HG03139 (cell line): ENCODE results near the gene PTPRR.

Experiments used
- ATAC-seq: cut with Tn5 transposase; IDR thresholded peaks from one replicate; pipeline ENCODE4 v1.9.1; 2021; ENCODE audit not compliant: unreplicated experiment

PTPRR gene

DNA sequence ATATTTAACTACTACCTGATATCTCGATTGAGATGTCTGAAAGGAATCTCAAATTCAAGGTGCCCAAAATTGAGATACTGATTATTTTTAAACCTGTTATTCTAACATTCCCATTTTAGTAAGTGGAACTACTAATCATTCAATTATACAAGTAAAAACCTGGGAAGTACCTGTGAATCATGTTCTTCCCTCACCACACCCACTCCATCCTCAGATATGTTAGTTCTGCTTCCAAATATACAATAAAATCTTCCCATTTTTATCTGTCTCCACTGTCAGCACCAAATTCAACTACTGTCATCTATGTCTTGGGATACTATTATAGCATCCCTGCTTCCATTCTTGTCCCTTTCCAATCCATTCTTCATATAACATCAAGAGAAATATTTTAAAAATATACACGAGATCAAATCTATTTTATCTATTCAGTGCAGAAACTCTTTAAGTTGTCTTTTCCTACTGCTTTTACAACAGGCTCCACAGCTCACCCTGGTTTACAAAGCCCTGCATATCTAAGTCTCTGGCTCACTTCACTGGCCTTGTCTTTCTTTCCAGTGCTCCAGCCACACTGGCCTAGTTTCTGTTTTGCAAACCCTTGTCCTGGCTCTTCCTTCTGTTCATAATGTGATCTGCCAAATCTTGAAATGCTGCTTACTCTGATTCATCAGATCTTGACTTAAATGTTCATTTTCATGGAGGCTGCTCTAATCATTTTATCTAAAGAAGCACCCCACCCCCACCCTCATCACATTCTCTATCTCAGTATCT is 122.3 kb downstream of the PTPRR start:
- ATAC-seq: no peak

DNA sequence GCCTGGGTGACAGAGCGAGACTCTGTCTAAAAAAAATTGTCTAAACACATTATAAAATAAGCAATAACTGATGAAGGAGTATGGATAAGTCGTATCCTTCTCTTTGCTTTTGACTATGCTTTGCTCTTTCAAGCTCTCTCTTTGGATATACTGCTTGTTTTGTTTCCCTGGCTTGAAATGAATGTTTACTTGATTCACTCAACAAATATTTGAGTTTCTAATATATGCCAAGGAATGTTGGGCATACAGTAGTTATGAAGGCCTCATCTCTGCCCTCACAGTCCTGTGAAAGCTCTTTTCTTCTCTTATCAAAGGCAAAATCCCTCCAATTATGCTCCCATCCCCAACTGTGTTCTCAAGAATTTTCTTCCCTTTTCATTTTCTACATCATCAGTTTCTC is 123.5 kb downstream of the PTPRR start:
- ATAC-seq: no peak

DNA sequence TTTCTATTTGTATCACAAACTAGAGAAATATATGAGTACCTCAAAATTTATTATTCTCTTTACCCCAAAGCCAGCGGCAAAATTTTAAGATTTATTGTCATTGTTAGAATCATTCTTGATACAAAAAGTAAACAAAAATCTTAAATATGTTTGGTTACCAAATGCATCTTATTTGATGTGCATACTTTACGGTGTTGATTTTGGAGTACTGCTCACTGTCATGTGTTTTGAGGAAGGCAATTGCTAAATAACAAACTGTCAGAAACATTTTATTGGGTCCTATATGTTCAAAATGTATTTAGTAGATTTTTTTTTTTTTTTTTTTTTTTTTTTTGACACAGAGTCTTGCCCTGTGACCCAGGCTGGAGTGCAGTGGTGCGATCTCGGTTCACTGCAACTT is 124.9 kb downstream of the PTPRR start:
- no peak for ATAC-seq

DNA sequence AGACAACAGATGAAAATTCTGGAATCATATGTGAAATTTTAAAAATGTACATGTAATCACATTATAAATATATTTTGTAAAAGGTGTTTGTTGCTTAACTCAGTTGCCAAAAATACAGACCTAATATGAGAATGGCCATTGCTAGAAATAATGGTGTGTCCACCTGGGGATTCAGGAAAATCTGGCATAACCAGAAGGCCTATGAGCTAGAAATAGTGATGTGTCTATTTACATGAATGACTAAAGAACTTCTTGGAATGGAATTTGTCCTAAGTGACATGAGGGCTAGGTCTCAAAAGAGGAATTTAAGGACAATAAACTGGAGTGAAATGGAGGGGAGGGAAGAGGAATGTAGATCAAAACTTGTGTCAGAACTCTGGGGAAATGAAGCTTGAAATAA is 126.4 kb downstream of the PTPRR start:
- ATAC-seq: no peak

DNA sequence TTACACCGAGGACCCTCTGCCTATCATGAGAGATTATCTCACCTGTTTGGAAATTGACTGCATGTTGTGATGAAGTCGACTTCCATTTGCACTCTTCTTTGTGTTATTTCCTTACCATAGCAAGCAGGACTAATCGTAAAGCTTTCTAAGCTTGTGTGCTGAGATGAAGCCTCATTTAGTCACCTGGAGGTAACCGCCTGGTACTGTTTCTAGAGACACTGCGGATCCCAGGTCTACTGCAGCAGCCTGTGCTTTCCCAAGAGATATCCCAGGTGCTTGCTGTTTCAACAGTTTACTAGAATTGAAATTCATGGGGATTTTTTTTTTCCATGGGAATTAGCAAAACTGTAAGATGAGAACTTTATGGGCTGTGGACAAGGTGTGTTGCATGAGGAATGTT is 131.8 kb downstream of the PTPRR start:
- ATAC-seq: no peak

DNA sequence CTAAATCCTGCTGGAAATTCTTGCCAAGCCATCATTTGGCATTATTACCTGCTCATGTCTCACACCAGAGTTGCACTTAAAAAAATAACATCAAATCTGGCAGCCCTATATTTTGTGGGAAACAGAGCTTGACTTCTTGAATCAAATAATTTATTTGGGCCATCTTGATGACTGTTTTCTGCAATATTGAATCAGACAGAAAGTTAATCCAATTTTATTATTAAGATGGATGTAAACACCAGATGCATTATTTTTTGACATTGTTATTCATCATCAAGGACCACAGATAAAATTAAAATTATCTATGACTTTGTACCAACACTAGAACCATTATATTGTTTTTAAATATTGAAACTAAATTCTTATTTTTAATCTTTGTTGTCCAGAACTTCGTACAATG is 132.9 kb downstream of the PTPRR start:
- ATAC-seq: no peak

DNA sequence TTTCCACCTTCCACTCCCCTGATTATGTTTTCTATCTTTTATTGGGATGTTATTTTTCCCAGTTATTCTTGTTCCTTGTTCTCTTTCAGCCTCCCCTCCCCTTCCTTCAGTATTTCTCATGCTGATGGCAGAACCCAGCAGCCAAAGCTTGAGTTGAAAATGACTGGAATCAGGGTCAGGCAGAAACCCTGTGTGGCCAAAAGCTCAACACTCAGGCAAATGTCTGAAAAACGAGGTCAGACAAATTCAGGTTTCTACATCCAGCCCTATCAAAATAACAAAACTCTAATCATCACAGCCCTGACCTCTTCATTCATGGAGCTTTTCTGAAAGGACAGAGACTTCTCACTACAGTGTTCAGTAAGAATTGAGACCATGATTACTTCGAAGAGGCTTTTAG is 134.6 kb downstream of the PTPRR start:
- no peak for ATAC-seq

DNA sequence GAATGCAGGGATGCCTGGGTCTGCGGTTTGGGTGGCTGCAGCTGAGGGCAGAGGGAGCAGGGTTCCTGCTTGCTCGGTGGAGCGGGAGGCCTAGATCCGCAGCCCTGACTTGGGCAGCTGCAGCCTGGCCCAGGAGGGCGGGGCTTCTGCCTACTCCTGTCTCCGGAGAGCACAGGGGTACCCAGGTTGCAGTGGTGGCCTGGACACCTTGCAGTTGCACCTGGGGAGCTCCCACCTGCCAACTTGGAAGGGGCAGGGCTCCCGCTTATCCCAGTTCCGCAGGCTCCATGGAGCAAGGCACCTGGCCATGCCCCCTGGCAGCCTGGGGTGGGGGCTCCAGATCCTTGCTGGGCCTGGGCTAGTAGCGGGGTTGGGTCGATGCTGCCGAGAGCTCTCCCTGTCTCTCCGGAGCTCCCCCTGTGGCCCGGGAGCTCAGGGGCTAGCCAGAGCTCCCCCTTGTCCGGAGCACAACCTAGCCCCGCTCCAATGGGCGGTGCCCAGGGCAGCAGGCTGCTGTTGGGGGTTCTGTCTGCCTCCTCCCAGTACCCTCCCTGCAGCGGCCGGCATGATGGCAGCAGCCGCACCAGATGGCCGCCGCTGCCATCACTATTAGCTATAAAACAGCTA is 136.4 kb downstream of the PTPRR start:
- ATAC-seq: no peak

DNA sequence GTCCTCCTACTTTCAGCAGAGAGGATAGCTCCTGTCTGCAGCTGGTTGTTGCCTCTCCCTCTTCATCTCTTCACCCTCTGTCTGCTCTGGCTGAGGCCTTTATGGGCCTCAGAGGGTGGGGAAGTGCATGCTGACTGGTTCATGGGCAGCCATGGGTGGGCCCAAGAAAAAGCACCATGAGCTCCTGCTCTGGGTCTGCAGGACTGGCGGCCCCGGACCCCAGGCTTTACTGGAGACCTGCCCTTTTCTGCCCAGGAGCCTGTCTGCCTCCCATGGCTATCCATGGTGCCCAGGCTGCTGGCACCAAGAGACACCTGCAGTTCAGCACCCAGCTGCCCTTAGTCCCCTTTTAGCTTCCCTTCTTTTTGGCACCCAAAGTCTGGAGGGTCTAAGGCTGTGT is 137.1 kb downstream of the PTPRR start:
- no peak for ATAC-seq

DNA sequence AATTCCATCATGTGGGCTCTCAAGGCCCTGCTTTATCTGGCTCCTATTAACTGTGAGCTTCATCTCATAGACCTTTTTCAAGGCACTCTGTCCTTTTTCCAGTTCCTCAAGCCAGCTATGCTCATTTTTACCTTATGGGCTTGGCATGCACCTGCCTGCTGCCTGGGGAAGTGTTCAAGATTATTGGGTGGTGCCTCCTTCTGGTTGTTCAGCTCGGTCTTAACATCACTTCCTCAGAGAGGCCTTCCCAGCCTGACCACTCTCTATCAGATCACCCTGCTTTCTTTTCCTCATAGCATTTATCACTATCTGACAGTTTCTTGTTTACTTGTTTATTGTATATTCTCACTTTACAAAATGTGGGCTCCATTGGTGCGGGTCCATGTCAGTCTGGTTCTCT is 141.3 kb downstream of the PTPRR start:
- no peak for ATAC-seq

DNA sequence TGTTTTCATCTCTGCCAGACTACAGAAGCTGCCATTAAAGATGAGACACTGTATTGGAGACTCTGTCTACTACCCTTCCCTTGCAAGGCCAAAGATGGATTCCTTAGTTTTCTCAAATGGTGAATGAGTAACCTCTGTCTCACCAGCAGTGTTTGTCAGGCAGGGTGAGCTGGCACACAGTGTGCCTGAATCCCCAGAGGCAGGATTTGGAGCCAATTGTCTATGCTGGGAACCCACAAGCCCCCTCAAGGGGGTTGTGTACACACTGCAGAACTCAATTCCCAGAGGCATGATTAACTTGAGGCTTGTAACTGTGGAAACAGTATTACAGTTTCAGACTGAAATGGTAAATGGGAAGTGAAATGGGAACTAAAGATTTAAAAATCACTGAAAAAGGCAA is 146.5 kb downstream of the PTPRR start:
- ATAC-seq: no peak

DNA sequence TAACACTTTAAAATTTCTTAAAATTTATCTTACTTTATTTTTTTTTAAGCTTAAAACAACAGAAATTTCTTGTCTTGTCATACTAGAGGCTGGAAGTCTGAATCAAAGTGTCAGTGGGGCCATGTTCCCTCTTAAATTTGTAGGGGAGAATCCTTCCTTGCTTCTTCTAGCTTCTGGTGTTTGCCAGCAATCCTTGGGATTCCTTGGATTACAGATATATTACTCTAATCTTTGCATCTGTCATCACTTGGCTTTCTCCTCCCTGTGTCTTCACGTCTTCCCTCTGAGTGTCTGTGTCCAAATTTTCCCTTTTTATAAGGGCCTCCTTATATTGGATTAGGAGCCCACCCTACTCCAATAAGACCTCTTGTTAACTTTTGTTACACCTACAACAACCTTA is 147.7 kb downstream of the PTPRR start:
- ATAC-seq: no peak

DNA sequence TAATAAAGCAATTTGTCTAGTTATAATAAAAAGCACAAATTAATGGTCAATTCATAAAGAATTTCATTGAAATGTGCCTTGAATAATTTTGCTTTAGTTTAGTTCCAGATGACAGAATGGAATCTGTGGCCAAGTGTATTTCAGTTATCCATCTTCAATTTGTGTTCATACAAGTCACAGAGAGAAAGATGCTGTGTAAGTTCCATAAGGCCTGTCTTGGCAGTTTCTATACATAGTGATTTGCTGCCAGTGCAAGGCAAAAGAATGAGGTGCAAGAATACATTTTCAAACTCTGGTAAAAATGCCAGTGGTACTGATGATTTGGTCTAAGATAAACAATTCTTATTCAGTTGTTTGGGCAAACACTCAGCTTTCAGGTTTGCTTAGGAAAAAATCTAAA is 149.0 kb downstream of the PTPRR start:
- no peak for ATAC-seq

DNA sequence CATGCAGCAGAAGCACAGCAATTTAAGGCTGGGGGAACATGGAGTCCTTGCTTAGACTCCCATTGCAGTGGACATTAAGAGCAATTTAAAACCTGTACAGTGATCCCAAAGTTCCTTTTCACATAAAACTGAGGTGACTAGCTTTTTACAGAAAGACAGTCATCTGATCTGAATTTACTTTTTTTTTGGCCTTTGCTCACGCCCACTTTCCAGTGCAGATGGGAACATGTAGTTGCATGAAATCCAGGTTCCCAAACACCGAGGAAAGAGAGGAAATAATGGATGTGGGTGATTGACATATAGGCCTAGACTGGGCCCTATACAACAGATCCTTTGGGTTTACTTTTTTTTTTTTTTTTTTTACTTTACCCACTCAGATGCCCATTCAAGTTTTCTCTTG is 156.9 kb downstream of the PTPRR start:
- no peak for ATAC-seq

DNA sequence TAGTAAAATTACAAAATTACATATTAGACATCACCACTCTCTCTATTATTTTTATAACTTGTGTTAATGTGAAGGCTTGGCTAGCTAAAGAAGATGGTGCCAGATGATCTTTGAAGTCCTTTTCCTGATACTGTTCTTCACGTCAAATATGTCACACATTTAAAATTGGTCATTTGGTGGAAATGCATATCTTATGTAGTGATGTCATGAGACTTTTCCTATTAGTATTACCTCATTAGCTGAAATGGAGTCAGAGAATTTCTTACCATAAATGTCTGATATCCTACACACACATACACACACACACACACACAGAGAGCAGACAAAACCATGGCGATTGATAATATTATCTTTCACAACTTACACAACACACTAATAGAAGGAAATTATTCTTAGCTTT is 158.5 kb downstream of the PTPRR start:
- ATAC-seq: no peak

DNA sequence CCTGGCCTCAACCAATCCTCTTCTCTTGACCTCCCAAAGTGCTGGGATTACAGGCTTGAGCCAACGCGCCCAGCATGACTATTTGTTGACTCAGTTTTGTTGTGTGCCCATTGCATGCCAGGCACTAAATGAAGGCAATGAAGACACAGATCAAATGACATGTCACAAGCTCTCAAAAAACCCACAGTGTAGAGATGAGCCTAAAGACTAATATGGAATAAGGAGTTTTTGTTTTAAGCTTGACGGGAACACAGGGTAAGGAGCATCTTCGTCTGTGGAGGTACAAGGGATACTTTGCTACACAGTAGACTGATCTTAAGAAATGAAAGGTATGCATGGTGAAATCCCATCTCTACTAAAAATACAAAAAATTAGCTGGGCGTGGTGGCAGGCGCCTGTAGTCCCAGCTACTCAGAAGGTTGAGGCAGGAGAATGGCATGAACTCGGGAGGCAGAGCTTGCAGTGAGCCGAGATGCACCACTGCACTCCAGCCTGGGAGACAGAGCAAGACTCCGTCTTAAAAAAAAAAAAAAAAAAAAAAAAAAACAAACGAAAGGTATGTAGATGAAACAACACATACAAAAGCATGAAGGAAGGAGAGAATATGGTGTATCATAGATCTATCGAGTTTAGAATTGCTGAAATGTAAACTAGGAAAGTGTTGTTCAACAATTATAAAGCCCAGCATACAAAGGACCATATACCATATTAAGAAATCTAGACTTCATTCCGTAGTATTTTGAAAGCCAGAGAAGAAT is 161.2 kb downstream of the PTPRR start:
- no peak for ATAC-seq

DNA sequence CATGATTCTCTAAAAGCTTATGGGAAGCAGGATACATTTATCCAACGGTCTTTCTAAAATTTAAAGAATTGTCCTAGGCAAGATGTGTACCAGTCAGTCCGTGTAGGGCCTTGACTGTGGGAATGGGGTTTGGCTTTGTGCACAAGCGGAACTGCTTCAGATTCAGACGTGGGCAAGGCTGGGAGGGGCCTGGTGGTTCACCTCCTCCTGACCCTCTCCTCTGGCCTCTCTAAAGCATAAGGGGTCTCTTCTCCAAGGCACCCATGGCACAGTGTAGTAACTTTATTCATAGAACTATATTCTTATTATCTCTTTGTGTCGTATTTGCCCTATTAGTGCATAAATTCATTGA is 162.1 kb downstream of the PTPRR start:
- ATAC-seq: no peak

DNA sequence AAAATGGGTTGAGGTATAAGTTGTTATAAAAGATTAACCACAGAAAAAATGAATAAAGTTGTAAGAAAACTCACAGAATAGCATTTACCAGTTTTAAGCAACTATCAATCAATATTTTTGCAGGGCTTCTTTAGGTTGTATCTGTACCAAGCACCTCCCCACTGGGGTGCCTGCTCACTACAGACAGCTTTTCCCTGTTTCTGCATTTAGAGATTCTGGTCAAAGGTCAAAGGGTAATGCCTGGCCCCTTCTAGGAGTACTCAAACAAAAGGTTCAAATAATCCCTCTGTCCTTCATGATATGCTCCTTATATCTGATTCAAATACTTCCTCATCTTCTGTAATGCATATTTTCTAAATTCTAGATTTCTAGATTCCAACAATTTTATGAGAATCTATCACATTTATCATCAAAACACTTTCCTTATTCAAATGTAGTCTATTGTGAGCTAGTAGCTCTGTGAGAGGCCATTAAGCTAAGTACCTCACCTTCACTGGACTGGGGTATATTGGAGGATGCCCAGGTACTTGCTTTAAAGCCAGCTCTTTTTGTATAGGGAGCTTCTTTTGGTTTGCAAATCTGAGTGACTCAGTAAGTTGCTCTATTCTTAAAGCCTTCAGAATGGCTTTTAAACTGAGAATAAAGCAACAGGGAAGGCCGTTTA is 162.6 kb downstream of the PTPRR start:
- no peak for ATAC-seq

DNA sequence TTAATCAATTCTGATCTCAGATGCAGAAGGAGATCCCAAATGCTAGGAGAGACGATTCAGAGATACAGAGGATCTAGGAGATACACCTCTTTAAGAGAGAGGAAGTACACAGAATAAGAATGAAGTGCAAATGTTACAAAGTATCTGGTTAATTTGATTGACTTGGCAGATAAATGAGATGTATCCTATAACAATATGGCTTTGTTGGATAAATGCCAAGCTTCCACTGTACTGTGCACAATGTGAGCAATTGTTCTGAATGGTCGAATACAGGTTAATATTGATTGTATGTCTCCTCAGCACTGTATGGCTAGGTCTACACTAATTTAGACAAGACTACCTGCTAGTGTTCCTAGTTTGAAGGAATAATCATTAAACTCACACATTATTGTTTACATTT is 163.7 kb downstream of the PTPRR start:
- ATAC-seq: no peak

DNA sequence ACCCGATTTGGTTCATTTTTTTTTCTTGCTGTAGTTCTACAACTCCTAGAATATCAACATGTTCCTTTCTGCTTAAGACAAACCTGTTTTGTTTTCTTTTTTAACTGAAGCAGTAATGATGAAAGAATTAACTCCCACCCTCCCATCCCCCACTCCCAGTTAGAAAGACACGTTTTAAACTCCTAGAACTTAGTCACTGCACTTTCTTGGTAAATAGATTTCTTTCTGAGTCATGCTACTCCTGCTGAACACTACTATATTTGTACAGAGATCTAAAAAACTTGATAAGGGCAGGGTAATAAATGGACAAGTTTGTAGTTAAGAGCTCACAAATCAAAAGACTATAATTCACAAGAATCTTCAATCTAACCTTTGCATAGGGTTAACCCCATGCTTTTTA is 164.4 kb downstream of the PTPRR start:
- no peak for ATAC-seq

DNA sequence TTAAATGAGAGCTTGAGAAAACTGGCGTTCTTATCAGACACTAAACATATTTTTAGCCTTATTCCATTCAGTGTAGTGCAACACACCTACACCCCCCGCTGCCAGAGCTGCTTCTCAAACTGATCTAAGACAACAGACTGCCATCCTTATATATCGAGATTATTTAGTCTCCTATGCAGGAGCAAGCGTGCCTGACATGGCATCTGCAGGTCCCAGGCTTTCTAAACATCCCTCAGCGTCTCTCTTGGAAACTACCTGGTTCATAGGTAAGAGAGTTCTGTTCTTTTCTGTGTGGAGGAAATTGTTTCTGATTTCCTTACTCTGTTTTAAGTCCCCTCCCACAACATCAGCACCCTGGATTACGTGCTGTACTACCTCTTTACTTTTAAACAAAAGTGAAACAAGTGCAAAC is 166.2 kb downstream of the PTPRR start:
- no peak for ATAC-seq

DNA sequence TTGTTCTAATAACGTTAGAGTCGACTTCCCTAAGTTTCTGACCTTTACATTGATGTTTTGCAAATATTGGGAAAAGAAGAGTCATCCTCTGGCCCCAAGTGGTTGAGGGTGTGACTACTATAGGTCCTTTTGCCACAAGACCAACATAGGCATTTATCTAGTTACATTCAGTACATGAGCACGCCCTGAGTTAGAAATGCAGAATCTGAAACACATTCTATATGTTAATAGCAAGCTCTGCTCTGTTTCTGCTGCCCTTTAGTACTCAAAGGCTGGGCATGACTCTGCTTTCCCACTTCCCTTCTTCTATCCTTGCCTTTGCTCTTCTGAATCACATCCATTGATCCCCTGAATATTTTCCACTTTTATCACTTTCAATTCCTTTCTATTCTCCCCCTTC is 168.2 kb downstream of the PTPRR start:
- ATAC-seq: no peak
